Peyer's patch (tissue), 4 donors: Measurements from ENCODE around the gene RCCD1.
"Not testable (repeated sequence)": the region's sequence is repeated elsewhere in the genome, so short reads cannot be mapped to it uniquely, and the experiment has no call there.

Experiments used
- CTCF ChIP-seq, 6 experiments: fragments of 450-650 bp in 4 of 6; fragments of 200-600 bp in 2 of 6; sonication (generic) in 1 of 6; IDR thresholded peaks; one replicate each; pipeline ENCODE4 v1.5.1; 2017 to 2019; ENCODE audit warnings: antibody characterized with exemption in 6 of 6, mild to moderate bottlenecking in 3 of 6, moderate library complexity in 1 of 6
- POLR2A ChIP-seq, 2 donors: fragments of 450-650 bp; IDR thresholded peaks; one replicate each; pipeline ENCODE4 v1.5.1; 2017; ENCODE audit warnings: antibody characterized with exemption in 2 of 2, mild to moderate bottlenecking in 2 of 2, moderate library complexity in 2 of 2

- not testable (repeated sequence) for TF ChIP-seq CTCF, POLR2A (IDR thresholded peaks at IDR 0.05)
Measured at GRCh38 chr15:90928106-90928505, 26.6 kb upstream of the RCCD1 start.
